GM21619 (cell line): ENCODE data around the gene PTPRN.
"Not testable (repeated sequence)": the region's sequence is repeated elsewhere in the genome, so short reads cannot be mapped to it uniquely, and the experiment has no call there.

Experiments used
- ATAC-seq: cut with Tn5 transposase; IDR thresholded peaks from one replicate; pipeline ENCODE4 v1.9.1; 2021; ENCODE audit not compliant: unreplicated experiment

The PTPRN gene

GRCh38 chr2:219271021-219271420 lies 38.2 kb downstream of the PTPRN start:
- ATAC-seq, result no peak

GRCh38 chr2:219270055-219270372 lies 39.2 kb downstream of the PTPRN start:
- ATAC-seq, result no peak

- ATAC-seq, result no peak
These were observed 39.7 kb downstream of the PTPRN start for GRCh38 chr2:219269362-219270054.

- no peak for ATAC-seq
These were observed 40.9 kb downstream of the PTPRN start for GRCh38 chr2:219268294-219268693.

- ATAC-seq, result no peak
These were observed 42.3 kb downstream of the PTPRN start for GRCh38 chr2:219266886-219267285.

- no peak for ATAC-seq
These were observed 43.0 kb downstream of the PTPRN start for GRCh38 chr2:219266232-219266631.

- no peak for ATAC-seq
These were observed 48.0 kb downstream of the PTPRN start for GRCh38 chr2:219261024-219261855.

GRCh38 chr2:219258942-219259341 lies 50.3 kb downstream of the PTPRN start:
- not testable (repeated sequence) for ATAC-seq

GRCh38 chr2:219254590-219255201 lies 54.5 kb downstream of the PTPRN start:
- ATAC-seq, result peak; percentile 23

- ATAC-seq, result peak; percentile 39
These were observed 55.2 kb downstream of the PTPRN start, which contains the start of gene TUBA4A for GRCh38 chr2:219253753-219254589. TSS of gene TUBA4A (minus strand) at chr2:219253918. CDS start at chr2:219253858, 60 bp downstream.

GRCh38 chr2:219252900-219253752 lies 56.1 kb downstream of the PTPRN start, which contains the start of gene TUBA4B:
TSS of gene TUBA4B (plus strand) at chr2:219253243. CDS start at chr2:219253408, 165 bp downstream.
- ATAC-seq, result no peak

GRCh38 chr2:219252570-219252899 lies 56.7 kb downstream of the PTPRN start:
- no peak for ATAC-seq

GRCh38 chr2:219252084-219252483 lies 57.1 kb downstream of the PTPRN start:
- ATAC-seq, result no peak

GRCh38 chr2:219251656-219252055 lies 57.5 kb downstream of the PTPRN start:
- no peak for ATAC-seq

GRCh38 chr2:219250049-219250781 lies 59.0 kb downstream of the PTPRN start:
- no peak for ATAC-seq

- peak; percentile 42 for ATAC-seq
These were observed 59.8 kb downstream of the PTPRN start for GRCh38 chr2:219249203-219249980.

GRCh38 chr2:219248845-219249202 lies 60.4 kb downstream of the PTPRN start:
- no peak for ATAC-seq
